Measurements from ENCODE around the gene RASA3. TPM values are rescaled to one million over a fixed set of nuclear protein-coding genes. Genes with fewer than 3 reads are reported as not detected.

Gene RASA3
- total RNA-seq, 1 donor from 2014 or later = 44.8 TPM

GRCh38 chr13:113955235-113955634, 177.2 kb downstream of the RASA3 start:
- DNase-seq (ENCODE audit: extremely low spot score, unreplicated experiment) = no peak
- Mint-ChIP-seq H3K4me1 (ENCODE audit: unreplicated experiment) (no peaks in the 10 kb centered on the region), H3K9me3 (ENCODE audit: unreplicated experiment) (peaks cover under 1% of the 10 kb centered on the region), H3K27ac (ENCODE audit: unreplicated experiment) (no peak overlapping the region), H3K27me3 (ENCODE audit: unreplicated experiment) (no peaks in the 10 kb centered on the region), H3K4me3 (ENCODE audit: unreplicated experiment) (no peak overlapping the region), H3K36me3 (ENCODE audit: unreplicated experiment) (peaks cover 25% of the 10 kb centered on the region)
- no peak for TF ChIP-seq CTCF (IDR thresholded peaks at IDR 0.05)

GRCh38 chr13:113954046-113954835, 178.2 kb downstream of the RASA3 start:
- no peak for TF ChIP-seq CTCF (IDR thresholded peaks at IDR 0.05)
- H3K27me3 Mint-ChIP-seq (ENCODE audit: unreplicated experiment) = no peaks in the 10 kb centered on the region
- peaks cover 18% of the 10 kb centered on the region for H3K36me3 Mint-ChIP-seq (ENCODE audit: unreplicated experiment)
- no peak overlapping the region for H3K27ac Mint-ChIP-seq (ENCODE audit: unreplicated experiment)
- no peaks in the 10 kb centered on the region for H3K9me3 Mint-ChIP-seq (ENCODE audit: unreplicated experiment)
- H3K4me3 Mint-ChIP-seq (ENCODE audit: unreplicated experiment) = no peak overlapping the region
- no peaks in the 10 kb centered on the region for H3K4me1 Mint-ChIP-seq (ENCODE audit: unreplicated experiment)
- no peak for DNase-seq (ENCODE audit: extremely low spot score, unreplicated experiment)

- DNase-seq (ENCODE audit: extremely low spot score, unreplicated experiment) = no peak
- no peaks in the 10 kb centered on the region for H3K27me3 Mint-ChIP-seq (ENCODE audit: unreplicated experiment)
- peaks cover 18% of the 10 kb centered on the region for H3K36me3 Mint-ChIP-seq (ENCODE audit: unreplicated experiment)
- no peak overlapping the region for H3K4me3 Mint-ChIP-seq (ENCODE audit: unreplicated experiment)
- no peak for TF ChIP-seq CTCF (IDR thresholded peaks at IDR 0.05)
- H3K27ac Mint-ChIP-seq (ENCODE audit: unreplicated experiment) = no peak overlapping the region
- no peaks in the 10 kb centered on the region for H3K9me3 Mint-ChIP-seq (ENCODE audit: unreplicated experiment)
- no peaks in the 10 kb centered on the region for H3K4me1 Mint-ChIP-seq (ENCODE audit: unreplicated experiment)
These were observed 178.9 kb downstream of the RASA3 start for GRCh38 chr13:113953561-113953960.

- H3K27ac Mint-ChIP-seq (ENCODE audit: unreplicated experiment) = no peak overlapping the region
These were observed 179.4 kb downstream of the RASA3 start for GRCh38 chr13:113952983-113953520.

More at GRCh38 chr13:113952983-113953520, 179.4 kb downstream of the RASA3 start:
- DNase-seq (ENCODE audit: extremely low spot score, unreplicated experiment) = no peak
- Mint-ChIP-seq H3K27me3 (ENCODE audit: unreplicated experiment) (no peaks in the 10 kb centered on the region), H3K4me1 (ENCODE audit: unreplicated experiment) (no peaks in the 10 kb centered on the region), H3K9me3 (ENCODE audit: unreplicated experiment) (no peaks in the 10 kb centered on the region), H3K4me3 (ENCODE audit: unreplicated experiment) (no peak overlapping the region), H3K36me3 (ENCODE audit: unreplicated experiment) (peaks cover 17% of the 10 kb centered on the region)
- TF ChIP-seq CTCF (IDR thresholded peaks at IDR 0.05) = no peak
